Measurements from ENCODE around the gene HAGH.
"Not testable (repeated sequence)": the region's sequence is repeated elsewhere in the genome, so short reads cannot be mapped to it uniquely, and the experiment has no call there.

The HAGH gene

GRCh38 chr16:1810106-1810505, 16.5 kb downstream of the HAGH start:
- TF ChIP-seq CTCF (IDR thresholded peaks at IDR 0.05; ENCODE audit: low read depth, low read length) (no peak), MYC (IDR thresholded peaks at IDR 0.05; ENCODE audit: low read depth, low read length) (no peak), MAX (IDR thresholded peaks at IDR 0.05; ENCODE audit: low read depth, low read length) (no peak), POLR2A (IDR thresholded peaks at IDR 0.05; ENCODE audit: extremely low read depth, insufficient read length) (no peak)
- no peak overlapping the region for H3K4me3 ChIP-seq (ENCODE audit: low read depth, low read length)
- DNase-seq (ENCODE audit: low read depth): no peak

GRCh38 chr16:1809281-1809801, 17.3 kb downstream of the HAGH start:
- H3K4me3 ChIP-seq (ENCODE audit: low read depth, low read length): no peak overlapping the region
- TF ChIP-seq CTCF (IDR thresholded peaks at IDR 0.05; ENCODE audit: low read depth, low read length) (no peak), POLR2A (IDR thresholded peaks at IDR 0.05; ENCODE audit: extremely low read depth, insufficient read length) (no peak)
- no peak for DNase-seq (ENCODE audit: low read depth)

- no peak overlapping the region for H3K4me3 ChIP-seq (ENCODE audit: low read depth, low read length)
- TF ChIP-seq MYC (IDR thresholded peaks at IDR 0.05; ENCODE audit: low read depth, low read length) (no peak), MAX (IDR thresholded peaks at IDR 0.05; ENCODE audit: low read depth, low read length) (no peak), POLR2A (IDR thresholded peaks at IDR 0.05; ENCODE audit: extremely low read depth, insufficient read length) (no peak), CTCF (IDR thresholded peaks at IDR 0.05; ENCODE audit: low read depth, low read length) (no peak)
- no peak for DNase-seq (ENCODE audit: low read depth)
Observed at GRCh38 chr16:1808691-1809090, 17.9 kb downstream of the HAGH start.

GRCh38 chr16:1807626-1808025, 19.0 kb downstream of the HAGH start:
- no peak for DNase-seq (ENCODE audit: low read depth)
- H3K4me3 ChIP-seq (ENCODE audit: low read depth, low read length): no peak overlapping the region

GRCh38 chr16:1800701-1801100, 25.9 kb downstream of the HAGH start:
- DNase-seq (ENCODE audit: low read depth): no peak
- H3K4me3 ChIP-seq (ENCODE audit: low read depth, low read length): no peak overlapping the region
- no peak for TF ChIP-seq CTCF (IDR thresholded peaks at IDR 0.05; ENCODE audit: low read depth, low read length)
- no peak for TF ChIP-seq MYC (IDR thresholded peaks at IDR 0.05; ENCODE audit: low read depth, low read length)
- no peak for TF ChIP-seq MAX (IDR thresholded peaks at IDR 0.05; ENCODE audit: low read depth, low read length)
- no peak for TF ChIP-seq POLR2A (IDR thresholded peaks at IDR 0.05; ENCODE audit: extremely low read depth, insufficient read length)

More at GRCh38 chr16:1807626-1808025, 19.0 kb downstream of the HAGH start:
- TF ChIP-seq POLR2A (IDR thresholded peaks at IDR 0.05; ENCODE audit: extremely low read depth, insufficient read length) (no peak), MYC (IDR thresholded peaks at IDR 0.05; ENCODE audit: low read depth, low read length) (no peak), MAX (IDR thresholded peaks at IDR 0.05; ENCODE audit: low read depth, low read length) (no peak), CTCF (IDR thresholded peaks at IDR 0.05; ENCODE audit: low read depth, low read length) (no peak)

GRCh38 chr16:1799263-1799662, 27.4 kb downstream of the HAGH start:
- not testable (repeated sequence) for DNase-seq (ENCODE audit: low read depth); H3K4me3 ChIP-seq (ENCODE audit: low read depth, low read length)
